Heart right ventricle (tissue), 16 donors: ENCODE data around the gene AGRP. TPM values are rescaled to one million over a fixed set of nuclear protein-coding genes. Genes with fewer than 3 reads are reported as not detected.

Source experiments
- ATAC-seq, 8 donors: fragments of 200-7000 bp; cut with Tn5 transposase; one replicate each; pipeline ENCODE4 v1.9.1; 2020; ENCODE audit warnings: mild to moderate bottlenecking in 8 of 8, moderate library complexity in 8 of 8, moderate number of reproducible peaks in 1 of 8
- DNase-seq, 2 donors: peaks; one replicate each; pipeline ENCODE4 v3.0.0-alpha.2; 2020
- H3K27ac ChIP-seq, 10 donors: fragments of 200-600 bp; sonication (generic) in 2 of 10; one replicate each; pipeline versions ENCODE4 v1.5.0 to v1.8.0; 2020 to 2022; ENCODE audit warnings: mild to moderate bottlenecking in 3 of 10
- H3K27me3 ChIP-seq, 7 donors: fragments of 200-600 bp; one replicate each; pipeline ENCODE4 v1.8.0; 2021 to 2022; ENCODE audit warnings: mild to moderate bottlenecking in 2 of 7
- H3K36me3 ChIP-seq, 9 donors: fragments of 200-600 bp; sonication (generic) in 1 of 9; one replicate each; pipeline versions ENCODE4 v1.5.0 to v1.8.0; 2020 to 2022; ENCODE audit warnings: mild to moderate bottlenecking in 2 of 9
- H3K4me1 ChIP-seq, 9 donors: fragments of 200-600 bp; sonication (generic) in 1 of 9; one replicate each; pipeline versions ENCODE4 v1.5.0 to v1.8.0; 2020 to 2022; ENCODE audit warnings: mild to moderate bottlenecking in 4 of 9
- H3K4me3 ChIP-seq, 10 donors: fragments of 200-600 bp; sonication (generic) in 2 of 10; one replicate each; pipeline versions ENCODE4 v1.5.0 to v1.8.0; 2020 to 2022; ENCODE audit warnings: mild to moderate bottlenecking in 7 of 10, moderate library complexity in 2 of 10
- H3K9me3 ChIP-seq, 11 donors: fragments of 200-600 bp in 10 of 11; sonication (generic) in 2 of 11; one replicate each; pipeline versions ENCODE4 v1.5.0 to v1.8.0; 2013 to 2022; ENCODE audit warnings: mild to moderate bottlenecking in 2 of 11, control low read depth in 1 of 11, moderate library complexity in 1 of 11
- WGBS, 2 donors: extraction: QIAGEN DNeasy Blood & Tissue Kit; methylation state at CpG; one replicate each; pipeline ENCODE4 v1.1.7; 2013; ENCODE audit warnings: inconsistent platforms in 1 of 2; 5-methylcytosine and 5-hydroxymethylcytosine counted together
- intact Hi-C, 10 donors: fragments of 100-400 bp; cut with DNase I; formaldehyde crosslinking; loops; one replicate each; pipeline versions ENCODE4 v1.11.1 to v1.14.2; 2022
- polyA plus RNA-seq, 2 donors: library from polyadenylated mRNA; stranded (reverse); fragments of 200-250 nt; gene quantifications; one replicate each; pipeline ENCODE4 v1.2.3, GENCODE V29; 2013
- total RNA-seq, 10 donors: library from RNA; stranded (reverse); fragmentation: NEBNext Ultra II Directional in 3 of 10; extraction: Animal tissue kit (Norgen Biotek cat#: 25700) in 3 of 10; gene quantifications; one replicate each; pipeline versions ENCODE4 v1.2.1 to v1.2.4, GENCODE V29; 2021 to 2023
- TF ChIP-seq, protein P1 (sequence below), 9 donors: fragments of 200-600 bp; sonication (generic) in 2 of 9; IDR thresholded peaks; one replicate each; pipeline versions ENCODE4 v1.5.0 to v1.8.0; 2021 to 2022; ENCODE audit warnings: antibody characterized with exemption in 9 of 9, mild to moderate bottlenecking in 5 of 9, moderate library complexity in 1 of 9
- donor health status: Arrhythmogenic right ventricular cardiomyopathy.
- donor health status: ischemic (EF 13 %, LVEDD 7.1; RV severe dilation, severe dysfunction).
- donor health status: healthy with polysubstance abuse.
- donor health status: DM: no; HTN: yes; CAD: no.
- donor health status: DM: no; HTN: no; CAD: no.
- donor health status: ischemic (EF 25% LVEDD 6.9; RV normal size, moderate dysfunction).
- donor health status: ischemic (EF 25% LVEDD 5.7; RV mildly dilated, moderate dysfunction).
- donor health status: healthy.
- donor health status: DM: yes; HTN: yes; CAD: no.
- donor health status: Ischemic cardiomyopathy.
- donor health status: ischemic (EF 35%, LVEDD 5.7; RV mildly dilated, moderate dysfunction).
- donor health status: nonischemic (EF 11% LVEDD 7.7; RV severe dilation, severe dysfunction).
- donor health status: DM: yes; HTN: yes; CAD: no.
- donor health status: PGD.
- donor health status: ischemic (EF 29% LVEDD 5.4; RV normal size, mild dysfunction).
- donor health status: nonischemic (EF 23%, LVEDD 6.1; RV moderate dilation, normal function).

Gene AGRP
- total and polyA plus RNA-seq, 12 donors, result 0.10 TPM; not detected in 11

DNA sequence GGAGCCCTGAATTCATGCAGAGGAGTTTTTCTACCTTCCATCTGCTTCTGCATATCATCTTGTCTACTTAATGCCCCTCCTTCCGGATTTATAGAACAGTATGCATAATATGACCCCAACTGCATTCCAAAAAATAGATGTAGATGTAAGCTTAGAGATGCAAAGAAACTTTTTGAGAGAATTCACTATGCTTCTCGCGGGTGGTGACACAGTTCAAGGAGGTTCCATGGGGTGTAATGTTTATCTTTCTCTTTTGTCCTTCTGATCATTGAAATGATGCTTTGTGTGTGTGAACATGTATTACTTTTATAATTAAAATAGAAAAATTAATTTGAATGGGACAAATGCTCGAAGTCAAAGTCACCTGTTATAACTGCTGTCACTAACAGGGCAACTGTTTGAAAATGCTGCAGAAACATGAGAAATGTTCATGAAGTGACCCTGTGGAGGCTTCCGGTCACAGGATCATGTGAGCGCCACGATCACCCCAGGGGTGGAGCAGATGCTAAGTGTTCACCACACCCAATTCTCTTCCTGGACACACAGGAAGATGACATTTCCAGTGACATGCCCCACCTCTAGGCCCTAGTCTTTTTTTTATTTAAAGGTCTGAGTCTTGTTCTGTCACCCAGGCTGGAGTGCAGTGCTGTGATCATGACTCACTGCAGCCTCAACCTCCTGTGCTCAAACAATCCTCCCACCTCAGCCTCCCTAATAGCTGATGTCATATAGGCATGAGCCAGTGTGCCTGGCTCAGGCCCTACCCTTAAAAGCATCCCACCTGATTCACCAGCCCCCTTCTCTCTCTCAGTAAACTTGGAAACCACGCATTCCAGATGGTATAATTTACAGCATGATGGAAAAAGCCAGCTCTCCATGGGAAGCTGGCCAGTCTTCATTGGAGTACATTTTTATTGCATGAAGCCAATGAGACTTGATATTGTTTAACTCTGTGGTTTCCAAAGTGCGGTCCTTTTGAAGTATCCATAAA, 21.0 kb upstream of the AGRP start:
- TF ChIP-seq, protein P1, sequence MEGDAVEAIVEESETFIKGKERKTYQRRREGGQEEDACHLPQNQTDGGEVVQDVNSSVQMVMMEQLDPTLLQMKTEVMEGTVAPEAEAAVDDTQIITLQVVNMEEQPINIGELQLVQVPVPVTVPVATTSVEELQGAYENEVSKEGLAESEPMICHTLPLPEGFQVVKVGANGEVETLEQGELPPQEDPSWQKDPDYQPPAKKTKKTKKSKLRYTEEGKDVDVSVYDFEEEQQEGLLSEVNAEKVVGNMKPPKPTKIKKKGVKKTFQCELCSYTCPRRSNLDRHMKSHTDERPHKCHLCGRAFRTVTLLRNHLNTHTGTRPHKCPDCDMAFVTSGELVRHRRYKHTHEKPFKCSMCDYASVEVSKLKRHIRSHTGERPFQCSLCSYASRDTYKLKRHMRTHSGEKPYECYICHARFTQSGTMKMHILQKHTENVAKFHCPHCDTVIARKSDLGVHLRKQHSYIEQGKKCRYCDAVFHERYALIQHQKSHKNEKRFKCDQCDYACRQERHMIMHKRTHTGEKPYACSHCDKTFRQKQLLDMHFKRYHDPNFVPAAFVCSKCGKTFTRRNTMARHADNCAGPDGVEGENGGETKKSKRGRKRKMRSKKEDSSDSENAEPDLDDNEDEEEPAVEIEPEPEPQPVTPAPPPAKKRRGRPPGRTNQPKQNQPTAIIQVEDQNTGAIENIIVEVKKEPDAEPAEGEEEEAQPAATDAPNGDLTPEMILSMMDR (IDR thresholded peaks at IDR 0.05), result no peak
- intact Hi-C loops, result no loop called here
- DNase-seq (peak in 1 of 2 donors; percentile 54), ATAC-seq (peak; percentile 81 to 95 (median 88))
- 69% methylated on average over 9 of the region's 9 CpGs for WGBS, 2 donors
- Histone ChIP-seq H3K4me3 (no peak overlapping the region), H3K4me1 (peaks cover 0 to 32% (median 17%) of the 10 kb centered on the region in 9 donors), H3K27me3 (no peaks in the 10 kb centered on the region), H3K36me3 (peaks cover 0 to 7% (median 0%) of the 10 kb centered on the region in 9 donors), H3K27ac (peak overlapping the region in 9 of 10 donors; percentile 23 to 78 (median 69)), H3K9me3 (no peaks in the 10 kb centered on the region)

DNA sequence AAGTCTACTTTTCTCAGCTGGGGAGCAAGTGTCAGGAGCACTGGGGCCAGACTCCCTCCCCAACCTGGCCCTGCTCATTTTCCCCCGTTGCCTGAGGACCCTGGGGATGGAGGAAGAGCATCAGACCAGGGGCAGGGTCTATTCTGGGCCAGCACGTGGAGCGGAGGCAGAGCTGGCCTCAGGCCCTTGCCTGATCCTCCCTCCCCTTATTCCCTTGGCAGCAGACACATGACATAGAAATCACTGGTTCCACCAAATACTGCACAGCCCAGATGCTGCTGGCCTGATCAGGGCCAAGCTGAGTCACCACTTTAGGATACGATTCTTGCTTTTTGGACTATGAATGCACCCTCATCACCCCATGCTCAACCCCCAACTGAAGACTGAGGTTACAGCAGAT, 15.8 kb upstream of the AGRP start:
- 52 to 62% methylated on average over 4 of the region's 4 CpGs for WGBS, 2 donors

DNA sequence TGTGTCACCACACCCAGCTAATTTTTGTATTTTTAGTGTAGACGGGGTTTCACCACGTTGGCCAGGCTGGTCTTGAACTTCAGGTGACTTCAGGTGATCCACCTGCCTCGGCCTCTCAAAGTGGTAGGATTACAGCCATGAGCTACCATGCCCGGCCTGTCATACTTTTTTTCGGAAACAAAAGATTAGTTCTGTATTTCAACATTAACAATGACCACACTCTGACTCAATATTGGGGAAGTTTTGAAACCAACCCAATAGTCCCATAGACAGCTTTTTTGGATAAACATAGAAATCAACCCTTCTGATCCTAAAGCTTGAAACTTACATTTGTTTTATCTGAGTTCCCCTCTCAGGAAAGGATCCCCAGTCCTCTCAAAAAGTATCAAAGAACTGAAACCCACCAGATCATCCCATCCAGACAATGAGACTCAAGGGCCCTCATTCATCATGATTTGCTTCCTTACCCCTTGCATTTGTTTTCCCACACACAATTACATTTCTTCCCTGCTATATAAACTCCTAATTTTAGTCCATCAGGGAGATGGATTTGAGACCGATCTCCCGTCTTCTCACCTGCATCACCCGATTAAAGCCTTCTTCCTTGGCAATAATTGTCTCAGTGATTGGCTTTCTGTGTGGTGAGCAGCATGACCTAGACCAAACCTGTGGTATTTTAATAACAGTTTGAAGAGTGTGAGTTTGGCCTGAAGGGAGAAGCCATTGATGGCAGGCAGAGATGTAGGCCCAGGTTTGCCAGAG, 7.2 kb upstream of the AGRP start:
- H3K27ac ChIP-seq, result peak overlapping the region in 5 of 10 donors; percentile 25 to 82 (median 58)
- H3K27me3 ChIP-seq, result no peaks in the 10 kb centered on the region
- ATAC-seq (no peak), DNase-seq (no peak)
- peaks cover 0 to 22% (median 0%) of the 10 kb centered on the region in 9 donors for H3K36me3 ChIP-seq
- H3K4me1 ChIP-seq, result peaks cover 2 to 84% (median 16%) of the 10 kb centered on the region in 9 donors
- WGBS, 2 donors, result 91 to 92% methylated on average over 8 of the region's 8 CpGs
- H3K9me3 ChIP-seq, result no peaks in the 10 kb centered on the region
- TF ChIP-seq, protein P1 (IDR thresholded peaks at IDR 0.05), result no peak
- intact Hi-C loops, result loop anchor here in 1 of 10 donors (10.0 kb wide), 1 partner anchor 174 kb away; the partner anchor contains the start of genes ACD, C16orf86, ENKD1 and PARD6A
- no peak overlapping the region for H3K4me3 ChIP-seq

More for the DNA sequence above, 15.8 kb upstream of the AGRP start:
- intact Hi-C loops, result loop anchor here in 1 of 10 donors (10.0 kb wide), 1 partner anchor 166 kb away; the partner anchor contains the start of genes ACD, C16orf86, ENKD1 and PARD6A
- no peaks in the 10 kb centered on the region for H3K9me3 ChIP-seq
- H3K4me1 ChIP-seq, result peaks cover 0 to 22% (median 9%) of the 10 kb centered on the region in 9 donors
- no peak overlapping the region for H3K4me3 ChIP-seq
- peak; percentile 51 to 81 (median 73) for ATAC-seq
- TF ChIP-seq, protein P1 (IDR thresholded peaks at IDR 0.05), result no peak
- DNase-seq, result no peak
- H3K36me3 ChIP-seq, result peaks cover 0 to 20% (median 0%) of the 10 kb centered on the region in 9 donors
- peak overlapping the region in 1 of 10 donors; percentile 30 for H3K27ac ChIP-seq
- no peaks in the 10 kb centered on the region for H3K27me3 ChIP-seq
